SK-N-SH (cell line): ENCODE data around the gene CIROP. TPM values are rescaled to one million over a fixed set of nuclear protein-coding genes. Genes with fewer than 3 reads are reported as not detected.

Experiments used
- CTCF ChIA-PET: fragments of 300-600, 350-600 bp; formaldehyde crosslinking; extraction: SDS; loops from one replicate; lab custom pipeline; 2021; lab: Yijun Ruan, JAX
- POLR2A ChIA-PET: fragments of 350-600 bp; sonication (Branson Sonifier 250); formaldehyde crosslinking; extraction: SDS; loops from one replicate; lab custom pipeline; 2020; ENCODE audit warnings: antibody characterized with exemption, inconsistent platforms; lab: Yijun Ruan, JAX
- DNase-seq: peaks from one replicate; pipeline ENCODE4 v3.0.0; 2012
- H2AFZ ChIP-seq: fragments of 200-600 bp; sonication (generic); 2 replicates; pipeline ENCODE4 v1.8.1; 2016; ENCODE audit warnings: antibody characterized with exemption, mild to moderate bottlenecking, low read depth
- H3F3A ChIP-seq: fragments of 200-600 bp; sonication (generic); replicated peaks from 2 replicates; pipeline ENCODE3; 2016; ENCODE audit warnings: antibody characterized with exemption, mild to moderate bottlenecking; ENCODE audit not compliant: insufficient read depth
- H3K27ac ChIP-seq, 2 experiments: fragments of 200-500 bp in 1 of 2; fragments of 200-600 bp in 1 of 2; sonication (Bioruptor generic) in 1 of 2; sonication (generic), shearing (Covaris generic) in 1 of 2; 2 replicates each; pipeline versions ENCODE4 v1.5.1 to v1.6.1; 2014 to 2016; ENCODE audit warnings: low read depth in 2 of 2, inconsistent platforms in 1 of 2, low read length in 1 of 2, mild to moderate bottlenecking in 1 of 2, mixed read lengths in 1 of 2
- H3K27me3 ChIP-seq: fragments of 200-600 bp; sonication (generic), shearing (Covaris generic); 2 replicates; pipeline ENCODE4 v1.6.1; 2016; ENCODE audit warnings: mixed run types; ENCODE audit not compliant: insufficient read depth
- H3K36me3 ChIP-seq, 2 experiments: fragments of 200-500 bp in 1 of 2; fragments of 200-600 bp in 1 of 2; sonication (Bioruptor generic) in 1 of 2; sonication (generic) in 1 of 2; replicated peaks in 1 of 2; 2 replicates each; pipeline versions ENCODE3 to v1.5.1; 2014 to 2016; ENCODE audit warnings: low read length in 1 of 2, mild to moderate bottlenecking in 1 of 2; ENCODE audit not compliant: insufficient read depth in 2 of 2, control insufficient read depth in 1 of 2
- H3K4me1 ChIP-seq, 2 experiments: fragments of 200-500 bp in 1 of 2; fragments of 200-600 bp in 1 of 2; sonication (Bioruptor generic) in 1 of 2; sonication (generic), shearing (Covaris generic) in 1 of 2; 2 replicates each; pipeline versions ENCODE4 v1.5.1 to v1.6.1; 2014 to 2016; ENCODE audit warnings: low read depth in 1 of 2, low read length in 1 of 2, mixed run types in 1 of 2; ENCODE audit not compliant: insufficient read depth in 2 of 2, control insufficient read depth in 1 of 2
- H3K4me2 ChIP-seq: fragments of 200-600 bp; sonication (generic), shearing (Covaris generic); 2 replicates; pipeline ENCODE4 v1.6.1; 2017; ENCODE audit warnings: mixed run types
- H3K4me3 ChIP-seq, 2 experiments: fragments of 200-500 bp in 1 of 2; fragments of 200-600 bp in 1 of 2; sonication (Bioruptor generic) in 1 of 2; sonication (generic), shearing (Covaris generic) in 1 of 2; 2 replicates each; pipeline versions ENCODE4 v1.5.1 to v1.8.1; 2014 to 2016; ENCODE audit warnings: low read depth in 2 of 2, inconsistent platforms in 1 of 2, low read length in 1 of 2, mild to moderate bottlenecking in 1 of 2, mixed read lengths in 1 of 2, moderate library complexity in 1 of 2
- H3K79me2 ChIP-seq: fragments of 200-600 bp; sonication (generic); 2 replicates; pipeline ENCODE4 v1.8.1; 2017; ENCODE audit warnings: mild to moderate bottlenecking; ENCODE audit not compliant: insufficient read depth
- H3K9ac ChIP-seq: fragments of 200-600 bp; sonication (generic); 2 replicates; pipeline ENCODE4 v1.6.1; 2017; ENCODE audit warnings: mixed run types
- H3K9me2 ChIP-seq: fragments of 200-600 bp; sonication (generic); 2 replicates; pipeline ENCODE4 v1.6.1; 2017; ENCODE audit warnings: mixed run types
- H3K9me3 ChIP-seq: fragments of 200-600 bp; sonication (generic); 2 replicates; pipeline ENCODE4 v1.6.1; 2017; ENCODE audit warnings: mixed run types, mild to moderate bottlenecking, moderate library complexity
- H4K20me1 ChIP-seq: fragments of 200-600 bp; sonication (generic); 2 replicates; pipeline ENCODE4 v1.6.1; 2017; ENCODE audit warnings: mild to moderate bottlenecking, mixed run types; ENCODE audit not compliant: insufficient read depth
- CHD2 ChIP-seq: fragments of 150-350 bp; IDR thresholded peaks from 2 replicates; pipeline ENCODE4 v1.6.1; 2018; ENCODE audit warnings: low read length; ENCODE audit not compliant: partially characterized antibody
- CTCF ChIP-seq: fragments of 200-600 bp; sonication (generic); IDR thresholded peaks from 2 replicates; pipeline ENCODE4 v1.6.1; 2017; ENCODE audit warnings: antibody characterized with exemption, mild to moderate bottlenecking, moderate library complexity
- ELF1 ChIP-seq: IDR thresholded peaks from 2 replicates; pipeline ENCODE4 v1.4.0; 2012
- EP300 ChIP-seq, 2 experiments: IDR thresholded peaks; 2 replicates each; pipeline versions ENCODE4 v1.4.0 to v1.6.1; 2012; ENCODE audit warnings: borderline replicate concordance in 1 of 2, low read depth in 1 of 2, low read length in 1 of 2
- EZH2phosphoT487 ChIP-seq: fragments of 200-600 bp; sonication (generic); IDR thresholded peaks from 2 replicates; pipeline ENCODE4 v1.6.1; 2017; ENCODE audit warnings: low read depth, mixed run types, mild to moderate bottlenecking, antibody characterized with exemption, moderate library complexity, borderline replicate concordance
- FOSL2 ChIP-seq: IDR thresholded peaks from 2 replicates; pipeline ENCODE4 v1.4.0; 2012; ENCODE audit warnings: low read depth, mild to moderate bottlenecking, moderate library complexity, borderline replicate concordance
- FOXJ3 ChIP-seq: sonication (generic); formaldehyde crosslinking; IDR thresholded peaks from 2 replicates; pipeline ENCODE4 v1.5.1; 2020; ENCODE audit warnings: mild to moderate bottlenecking, missing genetic modification reagents
- GATA2 ChIP-seq: sonication (generic); formaldehyde crosslinking; IDR thresholded peaks from 2 replicates; pipeline ENCODE4 v1.5.0; 2020; ENCODE audit warnings: mild to moderate bottlenecking, missing genetic modification reagents
- JUND ChIP-seq: IDR thresholded peaks from 2 replicates; pipeline ENCODE4 v1.4.0; 2012
- MXI1 ChIP-seq: IDR thresholded peaks from 2 replicates; pipeline ENCODE4 v1.6.1; 2012; ENCODE audit warnings: mild to moderate bottlenecking, low read depth, low read length, improper control_type of control experiment
- NFIC ChIP-seq: IDR thresholded peaks from 2 replicates; pipeline ENCODE4 v1.4.0; 2012; ENCODE audit warnings: borderline replicate concordance
- RCOR1 ChIP-seq: fragments of 150-350 bp; IDR thresholded peaks from 2 replicates; pipeline ENCODE4 v1.6.1; 2017; ENCODE audit warnings: antibody characterized with exemption, low read length
- SIN3A ChIP-seq: IDR thresholded peaks from 2 replicates; pipeline ENCODE4 v1.6.1; 2012; ENCODE audit warnings: low read depth, mild to moderate bottlenecking, low read length, moderate library complexity, borderline replicate concordance
- SMC3 ChIP-seq: IDR thresholded peaks from 2 replicates; pipeline ENCODE4 v1.6.1; 2012; ENCODE audit warnings: low read depth, low read length, improper control_type of control experiment
- TAF1 ChIP-seq: IDR thresholded peaks from 2 replicates; pipeline ENCODE4 v1.6.1; 2012; ENCODE audit warnings: low read depth, mild to moderate bottlenecking, low read length, moderate library complexity, borderline replicate concordance
- TCF12 ChIP-seq: IDR thresholded peaks from 2 replicates; pipeline ENCODE4 v1.4.0; 2012
- TEAD4 ChIP-seq: IDR thresholded peaks from 2 replicates; pipeline ENCODE4 v1.4.0; 2012; ENCODE audit warnings: mild to moderate bottlenecking, borderline replicate concordance; ENCODE audit not compliant: insufficient read depth
- USF1 ChIP-seq: IDR thresholded peaks from 2 replicates; pipeline ENCODE4 v1.4.0; 2012; ENCODE audit warnings: low read depth, borderline replicate concordance
- USF2 ChIP-seq: fragments of 150-350 bp; IDR thresholded peaks from 2 replicates; pipeline ENCODE4 v1.6.1; 2017; ENCODE audit warnings: antibody characterized with exemption, low read length, low read depth, borderline replicate concordance
- ZBTB33 ChIP-seq: IDR thresholded peaks from 2 replicates; pipeline ENCODE4 v1.4.0; 2012; ENCODE audit warnings: low read depth, borderline replicate concordance
- WGBS: methylation state at CpG from one replicate; pipeline ENCODE4 v1.1.6; 2017; ENCODE audit warnings: low lambda C conversion rate; 5-methylcytosine and 5-hydroxymethylcytosine counted together
- polyA plus RNA-seq, 3 experiments: library from polyadenylated mRNA; depleted of rRNA; stranded (reverse); fragments of >200 nt; gene quantifications; 2 replicates each; pipeline ENCODE4 v1.2.3, GENCODE V29; 2012

CIROP gene
- polyA plus RNA-seq, 1 of the 3 experiments (the other 2 are of a cell fraction), result not detected

- no peak overlapping the region for H3K9ac ChIP-seq
Measured at GRCh38 chr14:23115918-23116317, 11.1 kb upstream of the CIROP start.

More at GRCh38 chr14:23115918-23116317, 11.1 kb upstream of the CIROP start:
- Histone ChIP-seq H3K4me2 (no peak overlapping the region), H4K20me1 (no peaks in the 10 kb centered on the region), H3K27me3 (peaks cover 2% of the 10 kb centered on the region; the same call in 1 of the 2 replicates), H3K4me1 (peaks cover 0 to 14% of the 10 kb centered on the region in 2 experiments; a peak in 3 of 4 replicates), H3K4me3 (no peak overlapping the region), H3K9me3 (no peaks in the 10 kb centered on the region), H3K27ac (peak overlapping the region in 1 of 2 experiments; percentile 80; a peak in 1 of 4 replicates), H2AFZ (no peak overlapping the region), H3K9me2 (no peaks in the 10 kb centered on the region), H3F3A (peaks cover 3% of the 10 kb centered on the region), H3K79me2 (no peaks in the 10 kb centered on the region), H3K36me3 (no peaks in the 10 kb centered on the region)
- no peak for TF ChIP-seq TCF12
- TF ChIP-seq RCOR1, result no peak
- no peak for TF ChIP-seq MXI1
- no peak for TF ChIP-seq FOXJ3 (CRISPR knock-in tag)
- no peak for TF ChIP-seq TAF1
- no peak for TF ChIP-seq JUND
- TF ChIP-seq SIN3A, result no peak
- TF ChIP-seq ZBTB33, result no peak
- TF ChIP-seq FOSL2, result no peak
- TF ChIP-seq USF1, result no peak
- no peak for TF ChIP-seq CTCF
- no peak for TF ChIP-seq EZH2phosphoT487
- TF ChIP-seq SMC3, result no peak
- no peak for TF ChIP-seq USF2
- no peak for TF ChIP-seq NFIC
- TF ChIP-seq GATA2, result no peak
- no peak for TF ChIP-seq EP300 (IDR thresholded peaks at IDR 0.05; ENCODE audit: borderline replicate concordance in 1 of 2, low read depth in 1 of 2, low read length in 1 of 2)
- TF ChIP-seq TEAD4, result no peak
- no peak for TF ChIP-seq CHD2
- no peak for TF ChIP-seq ELF1
- ChIA-PET CTCF (interaction anchor here (0.5 to 19.7 kb wide), 2 partner anchors 67 to 119 kb away, joined by 4 to 495 read pairs; partner anchors contain the start of gene SLC7A8), POLR2A (no interaction called here)
- WGBS, result 47% methylated on average over 5 of the region's 5 CpGs
- no peak for DNase-seq
